SU-DHL-6 (cell line): Measurements from ENCODE around the gene POLR2A.

Source experiments
- EZH2phosphoT487 ChIP-seq: fragments of 200-600 bp; sonication (generic), shearing (Covaris generic); conservative IDR thresholded peaks from 2 replicates; pipeline ENCODE4 v1.6.1; 2018; ENCODE audit warnings: mild to moderate bottlenecking, antibody characterized with exemption, low read length, moderate library complexity, mixed read lengths
- TF ChIP-seq, protein P1 (sequence below): fragments of 200-600 bp; sonication (generic); IDR thresholded peaks from one replicate; pipeline ENCODE4 v1.5.1; 2017; ENCODE audit warnings: antibody characterized with exemption, mild to moderate bottlenecking, low read length, moderate library complexity; ENCODE audit not compliant: insufficient read depth, poor library complexity, severe bottlenecking

DNA sequence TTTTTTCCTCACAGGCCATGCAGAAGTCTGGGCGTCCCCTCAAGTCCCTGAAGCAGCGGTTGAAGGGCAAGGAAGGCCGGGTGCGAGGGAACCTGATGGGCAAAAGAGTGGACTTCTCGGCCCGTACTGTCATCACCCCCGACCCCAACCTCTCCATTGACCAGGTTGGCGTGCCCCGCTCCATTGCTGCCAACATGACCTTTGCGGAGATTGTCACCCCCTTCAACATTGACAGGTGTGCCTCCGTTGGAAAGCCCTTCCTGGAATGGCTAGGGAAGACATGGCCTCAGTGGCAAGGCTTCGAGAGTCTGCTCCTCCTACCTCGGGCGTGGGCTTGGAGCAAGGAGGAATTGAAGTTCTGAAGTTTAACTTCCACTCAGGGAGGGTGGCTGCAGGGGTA lies 13.5 kb downstream of the POLR2A start:
- TF ChIP-seq, protein P1, sequence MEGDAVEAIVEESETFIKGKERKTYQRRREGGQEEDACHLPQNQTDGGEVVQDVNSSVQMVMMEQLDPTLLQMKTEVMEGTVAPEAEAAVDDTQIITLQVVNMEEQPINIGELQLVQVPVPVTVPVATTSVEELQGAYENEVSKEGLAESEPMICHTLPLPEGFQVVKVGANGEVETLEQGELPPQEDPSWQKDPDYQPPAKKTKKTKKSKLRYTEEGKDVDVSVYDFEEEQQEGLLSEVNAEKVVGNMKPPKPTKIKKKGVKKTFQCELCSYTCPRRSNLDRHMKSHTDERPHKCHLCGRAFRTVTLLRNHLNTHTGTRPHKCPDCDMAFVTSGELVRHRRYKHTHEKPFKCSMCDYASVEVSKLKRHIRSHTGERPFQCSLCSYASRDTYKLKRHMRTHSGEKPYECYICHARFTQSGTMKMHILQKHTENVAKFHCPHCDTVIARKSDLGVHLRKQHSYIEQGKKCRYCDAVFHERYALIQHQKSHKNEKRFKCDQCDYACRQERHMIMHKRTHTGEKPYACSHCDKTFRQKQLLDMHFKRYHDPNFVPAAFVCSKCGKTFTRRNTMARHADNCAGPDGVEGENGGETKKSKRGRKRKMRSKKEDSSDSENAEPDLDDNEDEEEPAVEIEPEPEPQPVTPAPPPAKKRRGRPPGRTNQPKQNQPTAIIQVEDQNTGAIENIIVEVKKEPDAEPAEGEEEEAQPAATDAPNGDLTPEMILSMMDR: no peak
- TF ChIP-seq EZH2phosphoT487: no peak
